Activated gamma-delta T cell (primary cell): ENCODE measurements around the gene CEACAM16.
A peak's percentile ranks its signal among the peaks of the same experiment; 100 is the strongest.

Experiments used
- DNase-seq: peaks from one replicate; lab custom pipeline; 2025; lab: John Stamatoyannopoulos, UW

Gene CEACAM16

GRCh38 chr19:44746616-44746945 lies 47.6 kb downstream of the CEACAM16 start:
- DNase-seq: no peak

- peak; percentile 87 for DNase-seq
Measured at GRCh38 chr19:44746946-44747738, 48.2 kb downstream of the CEACAM16 start.

- DNase-seq: no peak
Measured at GRCh38 chr19:44747739-44748425, 48.9 kb downstream of the CEACAM16 start.

GRCh38 chr19:44748426-44749254 lies 49.7 kb downstream of the CEACAM16 start, which contains the start of gene BCL3:
Gene BCL3 (plus strand): TSS chr19:44748708. CDS start chr19:44748791, 83 bp downstream.
- peak; percentile 82 for DNase-seq

- no peak for DNase-seq
Measured at GRCh38 chr19:44749292-44749691, 50.3 kb downstream of the CEACAM16 start.

GRCh38 chr19:44749994-44750393 lies 51.0 kb downstream of the CEACAM16 start:
- no peak for DNase-seq

- DNase-seq: no peak
Measured at GRCh38 chr19:44752123-44752815, 53.3 kb downstream of the CEACAM16 start.

- DNase-seq: peak; percentile 84
Measured at GRCh38 chr19:44752816-44753625, 54.1 kb downstream of the CEACAM16 start.

GRCh38 chr19:44753626-44753931 lies 54.6 kb downstream of the CEACAM16 start:
- no peak for DNase-seq

GRCh38 chr19:44753932-44754749 lies 55.2 kb downstream of the CEACAM16 start:
- peak; percentile 33 for DNase-seq

- no peak for DNase-seq
Measured at GRCh38 chr19:44754750-44755080, 55.8 kb downstream of the CEACAM16 start.

- no peak for DNase-seq
Measured at GRCh38 chr19:44755219-44755618, 56.3 kb downstream of the CEACAM16 start.

GRCh38 chr19:44756089-44756562 lies 57.2 kb downstream of the CEACAM16 start:
- no peak for DNase-seq

GRCh38 chr19:44757057-44757734 lies 58.2 kb downstream of the CEACAM16 start:
- no peak for DNase-seq

- no peak for DNase-seq
Measured at GRCh38 chr19:44757735-44758505, 59.0 kb downstream of the CEACAM16 start.

- DNase-seq: no peak
Measured at GRCh38 chr19:44758596-44758995, 59.6 kb downstream of the CEACAM16 start.

- no peak for DNase-seq
Measured at GRCh38 chr19:44759083-44759804, 60.3 kb downstream of the CEACAM16 start.
